GM12801 (cell line): ENCODE results near the gene SPATA31D4.

ENCODE experiments used
- CTCF ChIP-seq: IDR thresholded peaks from one replicate; pipeline ENCODE4 v1.5.1; 2011; ENCODE audit warnings: control low read depth; ENCODE audit not compliant: insufficient read length; ENCODE audit errors: extremely low read depth

SPATA31D4 gene

GRCh38 chr9:81894891-81895290, 33.3 kb upstream of the SPATA31D4 start:
- no peak for TF ChIP-seq CTCF

- no peak for TF ChIP-seq CTCF
Measured at GRCh38 chr9:81896070-81896469, 32.2 kb upstream of the SPATA31D4 start.

- no peak for TF ChIP-seq CTCF
Measured at GRCh38 chr9:81898851-81899250, 29.4 kb upstream of the SPATA31D4 start.

GRCh38 chr9:81902196-81902595, 26.0 kb upstream of the SPATA31D4 start:
- no peak for TF ChIP-seq CTCF

- no peak for TF ChIP-seq CTCF
Measured at GRCh38 chr9:81902626-81903025, 25.6 kb upstream of the SPATA31D4 start.

GRCh38 chr9:81906671-81907070, 21.6 kb upstream of the SPATA31D4 start:
- TF ChIP-seq CTCF, result no peak

DNA sequence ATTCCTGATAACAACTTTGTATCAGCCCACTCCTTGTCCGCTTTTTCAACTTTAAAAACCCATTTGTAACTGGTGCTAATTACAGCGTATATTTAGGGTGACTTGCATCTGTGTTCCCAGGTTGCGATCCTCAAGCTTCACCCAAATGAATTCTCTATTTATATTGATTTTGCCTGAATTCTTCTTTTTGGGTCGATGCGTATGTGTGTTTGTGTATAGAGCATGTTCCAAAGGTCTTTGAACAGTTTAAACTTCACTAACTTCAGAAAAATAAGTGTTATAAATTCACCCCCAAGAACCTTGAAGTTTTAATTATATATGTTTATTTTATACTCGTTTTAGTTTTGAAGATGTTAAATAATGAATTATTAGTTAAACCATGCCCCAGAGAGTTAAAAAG, 16.1 kb upstream of the SPATA31D4 start:
- no peak for TF ChIP-seq CTCF

DNA sequence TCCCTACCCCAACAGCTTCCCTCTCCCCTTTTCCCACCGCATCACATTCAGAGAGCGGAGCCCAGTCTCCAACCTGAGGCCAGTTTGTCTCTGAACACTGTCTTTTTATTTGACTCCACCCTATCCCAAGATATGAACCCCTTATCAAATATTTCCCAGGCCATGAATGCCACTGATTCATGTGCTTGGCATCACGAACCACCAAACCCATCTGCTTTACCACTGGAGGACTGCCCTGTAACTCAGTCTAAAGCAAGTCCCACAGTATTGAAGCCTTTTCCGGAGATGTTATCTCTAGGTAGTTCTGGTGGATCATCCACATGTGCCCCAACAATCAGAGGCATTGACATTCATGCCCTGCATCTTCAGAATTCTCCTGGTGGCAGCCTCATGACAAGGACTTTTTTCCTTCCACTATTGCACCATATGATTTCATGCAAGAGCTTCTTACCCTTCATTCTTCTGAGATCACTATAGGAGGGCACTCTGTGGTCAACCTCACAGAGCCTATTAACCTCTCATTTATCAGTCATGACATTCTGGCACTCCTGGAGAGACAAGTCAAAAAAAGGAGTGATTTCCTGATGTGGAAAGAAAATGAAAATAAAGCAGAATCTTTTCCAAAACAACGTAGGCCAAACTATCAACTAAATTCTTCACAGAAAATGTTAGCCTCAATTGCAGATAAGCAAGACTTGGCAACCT, 12.3 kb upstream of the SPATA31D4 start:
- no peak for TF ChIP-seq CTCF
